ELR (cell line): ENCODE results near the gene GFRA3.

Experiments used
- DNase-seq: peaks from one replicate; pipeline ENCODE4 v3.0.0-alpha.2; 2015; ENCODE audit warnings: low read depth

Gene GFRA3

GRCh38 chr5:138246822-138247221 lies 27.6 kb downstream of the GFRA3 start:
- no peak for DNase-seq

GRCh38 chr5:138246334-138246733 lies 28.1 kb downstream of the GFRA3 start:
- no peak for DNase-seq

DNA sequence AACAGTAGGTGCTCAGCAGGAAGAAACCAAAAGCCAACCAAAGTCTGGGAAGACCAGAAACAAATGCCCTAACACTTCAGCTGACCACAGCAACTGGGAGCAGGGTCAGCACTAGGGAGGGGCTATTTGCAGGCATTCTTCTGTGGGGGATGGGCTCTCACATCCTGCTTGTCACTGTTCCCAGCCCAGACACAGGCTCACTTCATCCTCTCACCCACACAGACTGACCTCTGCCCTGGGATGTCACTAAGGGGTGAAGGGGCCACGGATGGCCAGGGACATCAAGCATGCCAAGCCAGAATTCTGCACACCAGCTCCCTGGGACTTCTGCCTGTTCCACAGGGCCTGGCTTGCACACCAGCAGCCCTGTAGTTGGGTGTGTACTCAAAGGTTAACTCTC lies 28.7 kb downstream of the GFRA3 start:
- no peak for DNase-seq

GRCh38 chr5:138243794-138244193 lies 30.6 kb downstream of the GFRA3 start:
- no peak for DNase-seq

DNA sequence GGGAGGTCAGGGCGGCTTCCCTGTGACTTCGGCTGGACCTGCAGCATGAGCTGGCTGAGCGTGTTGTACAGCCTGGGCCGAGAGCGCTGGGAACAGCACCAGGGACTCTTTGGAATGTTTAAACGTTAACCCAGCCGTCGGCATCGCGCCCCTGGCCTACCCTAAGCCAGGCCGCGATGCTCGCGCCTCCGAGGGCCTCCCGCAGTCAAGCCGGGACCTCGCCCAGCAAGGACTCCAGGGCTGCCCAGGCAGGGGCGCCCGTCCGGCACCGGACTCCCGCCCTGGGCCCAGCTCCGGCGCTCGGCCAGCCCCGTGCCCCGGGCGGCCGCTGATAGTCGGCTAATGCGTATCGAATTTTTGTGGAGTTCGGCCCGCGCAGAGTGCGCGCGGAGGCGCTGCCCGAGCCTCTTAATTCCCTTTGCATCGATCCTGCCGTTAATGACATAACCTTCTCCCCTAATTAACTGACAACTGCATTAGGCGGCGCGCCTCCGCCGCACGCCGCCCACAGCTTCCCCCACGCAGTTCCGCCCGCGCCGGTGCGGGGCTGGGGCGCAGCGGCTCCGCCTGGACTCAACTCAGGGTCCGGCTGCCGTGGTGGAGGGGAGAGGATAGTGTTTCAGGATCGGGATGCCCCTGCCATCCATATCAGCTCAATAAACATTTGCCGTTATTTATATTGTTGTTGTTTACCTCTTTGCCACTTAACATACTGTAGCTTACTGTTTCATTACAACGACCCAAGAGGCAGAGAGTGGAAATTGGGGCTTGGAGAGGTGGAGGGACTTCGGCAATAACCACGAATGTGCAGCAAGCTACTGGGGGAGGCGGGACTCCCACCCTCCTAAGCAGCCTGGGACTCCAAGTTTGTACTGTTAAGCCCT lies 32.5 kb downstream of the GFRA3 start:
- DNase-seq, result peak; percentile 42

DNA sequence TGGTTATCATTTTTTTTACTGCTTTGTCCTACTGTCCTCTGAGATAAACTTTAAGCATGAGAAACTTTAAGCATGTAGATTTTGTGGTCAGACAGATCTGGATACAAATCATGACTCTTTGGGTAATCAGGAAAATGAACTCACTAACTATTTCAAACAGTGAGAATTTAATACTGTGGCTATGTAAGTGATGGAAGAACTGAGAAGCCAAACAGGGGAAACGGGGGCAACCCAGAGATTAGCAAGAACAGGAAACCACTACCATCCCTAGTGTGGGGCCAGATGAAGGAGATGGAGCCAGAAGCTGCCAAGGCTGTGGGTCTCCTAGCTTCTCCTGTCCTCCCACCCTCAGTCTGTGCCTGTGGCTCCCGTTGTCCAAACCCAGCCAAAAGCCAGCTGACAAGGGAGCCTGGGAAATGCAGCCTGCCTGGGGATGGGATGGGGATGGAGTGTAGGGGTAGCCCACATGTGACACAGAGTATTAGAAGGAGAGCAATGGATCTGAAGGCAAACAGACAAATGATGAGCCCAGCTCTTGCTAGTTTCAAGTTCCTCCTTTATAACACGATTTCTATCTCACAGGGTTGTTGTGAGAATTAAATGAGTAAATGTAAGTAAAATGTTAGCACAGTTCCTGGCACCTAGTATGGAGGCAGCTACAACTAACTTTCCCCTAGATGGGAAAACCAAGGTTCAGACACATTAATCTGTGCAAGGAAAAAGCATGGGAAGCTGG lies 33.6 kb downstream of the GFRA3 start:
- no peak for DNase-seq

DNA sequence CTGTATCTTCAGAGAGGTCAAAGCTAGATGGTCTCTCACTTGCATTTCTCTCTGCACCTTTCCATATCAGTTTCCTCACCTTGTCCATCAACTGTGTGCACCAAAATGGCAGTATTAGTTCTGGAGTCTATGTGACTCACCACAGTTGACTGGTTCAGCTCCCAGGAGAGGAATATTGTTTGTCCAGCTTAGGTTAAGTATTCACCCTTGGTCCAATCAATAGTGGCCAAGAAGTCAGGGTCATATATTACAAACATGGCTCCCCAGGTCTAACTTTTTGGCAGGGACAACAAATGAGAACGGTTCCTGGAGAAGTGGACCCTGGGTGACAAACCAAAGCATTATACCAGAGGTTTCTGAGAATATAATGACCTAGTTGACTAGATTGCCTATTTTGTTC lies 36.4 kb downstream of the GFRA3 start:
- no peak for DNase-seq

GRCh38 chr5:138234651-138235050 lies 39.8 kb downstream of the GFRA3 start:
- DNase-seq, result no peak

DNA sequence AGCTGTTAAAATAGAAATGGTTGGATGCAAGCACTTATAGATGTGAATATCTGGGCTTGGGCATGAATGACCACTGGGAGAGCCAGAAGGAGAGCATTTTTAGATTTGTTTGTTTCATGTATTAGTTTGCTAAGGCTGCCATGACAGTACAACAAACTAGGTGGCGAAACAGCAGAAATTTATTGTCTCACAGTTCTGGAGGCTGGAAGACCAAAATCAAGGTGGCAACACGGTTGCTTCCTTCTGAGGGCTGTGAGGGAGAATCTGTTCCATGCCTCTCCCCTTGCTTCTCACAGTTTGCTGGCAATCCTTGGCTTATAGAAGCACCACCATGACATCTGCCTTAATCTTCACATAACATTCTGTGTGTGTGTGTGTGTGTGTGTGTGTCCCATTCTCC lies 41.1 kb downstream of the GFRA3 start:
- no peak for DNase-seq

DNA sequence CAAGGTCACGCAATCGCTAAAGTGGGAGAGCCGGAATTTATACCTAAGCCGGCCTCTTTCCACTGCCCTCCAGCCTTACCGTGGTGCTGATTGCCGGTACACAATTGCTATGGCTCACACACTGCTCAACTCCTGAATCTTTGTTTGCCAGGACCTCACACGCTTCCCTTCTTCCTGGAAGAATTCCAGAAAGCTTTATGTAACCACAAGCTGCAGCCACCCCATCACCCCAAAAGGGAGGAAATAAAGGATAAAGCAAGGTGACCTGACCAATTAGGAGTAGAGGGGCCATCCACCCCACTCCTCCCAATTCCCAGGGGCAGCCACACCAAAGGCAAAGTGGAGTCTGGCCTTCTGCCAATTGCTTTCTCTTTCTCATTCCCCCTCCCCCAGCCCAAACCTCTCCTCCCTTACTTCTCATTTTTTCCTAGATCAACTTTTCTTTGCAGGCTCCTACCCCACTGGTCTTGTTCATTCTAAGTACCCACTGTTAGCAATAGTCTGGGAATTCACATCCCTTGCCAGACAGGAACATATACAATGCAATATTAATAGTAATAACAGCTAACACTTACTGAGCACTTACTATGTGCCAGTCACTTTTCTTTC lies 43.3 kb downstream of the GFRA3 start:
- peak; percentile 19 for DNase-seq

GRCh38 chr5:138230261-138230660 lies 44.2 kb downstream of the GFRA3 start:
- peak; percentile 36 for DNase-seq

GRCh38 chr5:138229387-138229786 lies 45.0 kb downstream of the GFRA3 start:
- DNase-seq, result no peak

DNA sequence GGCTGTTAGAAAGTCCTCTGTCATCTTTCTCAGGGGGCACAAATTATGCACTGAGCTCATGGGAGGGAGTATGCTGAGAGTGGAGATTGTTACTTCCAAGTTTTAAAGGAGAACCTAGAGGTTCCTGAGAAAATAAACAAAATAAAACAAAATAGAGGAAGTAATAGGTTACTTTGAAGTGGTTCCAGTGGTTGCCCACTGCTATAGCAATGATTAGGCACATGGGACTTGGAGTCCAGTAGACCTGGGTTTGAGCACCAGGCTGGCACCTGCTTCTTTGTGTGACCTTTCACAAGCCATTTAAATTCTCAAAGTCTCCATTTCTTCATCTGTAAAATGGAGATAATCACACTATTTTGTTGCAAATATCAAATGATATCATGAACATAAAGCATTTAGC lies 47.5 kb downstream of the GFRA3 start:
- DNase-seq, result no peak

DNA sequence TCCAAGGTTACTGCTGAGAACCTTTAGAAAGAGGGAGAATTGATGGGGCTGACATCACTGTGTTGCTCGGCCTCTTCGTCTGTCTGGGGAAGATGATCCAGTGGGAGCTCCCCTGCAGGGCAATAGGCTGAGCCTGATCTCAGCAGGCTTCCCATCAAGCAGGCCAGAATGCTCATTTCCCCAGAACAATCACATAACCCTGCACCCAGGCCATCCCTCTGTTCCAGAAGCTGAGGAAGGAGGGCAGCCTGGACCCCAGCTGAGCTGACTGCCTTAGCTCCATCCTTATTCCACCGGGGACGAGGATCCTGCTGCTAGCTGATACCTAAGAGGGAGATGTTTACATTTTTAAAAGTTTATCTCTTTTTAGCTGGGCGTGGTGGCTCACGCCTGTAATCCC lies 49.7 kb downstream of the GFRA3 start:
- no peak for DNase-seq

GRCh38 chr5:138223532-138223931 lies 50.9 kb downstream of the GFRA3 start:
- no peak for DNase-seq

- DNase-seq, result no peak
Measured at GRCh38 chr5:138216799-138217198, 57.6 kb downstream of the GFRA3 start.

GRCh38 chr5:138213161-138214029 lies 61.0 kb downstream of the GFRA3 start, which contains the start of gene CDC23:
Gene CDC23 (minus strand): TSS chr5:138213323. CDS start chr5:138213312, 11 bp downstream.
- peak; percentile 99 for DNase-seq

- peak; percentile 41 for DNase-seq
Measured at GRCh38 chr5:138212828-138213160, 61.6 kb downstream of the GFRA3 start.

- DNase-seq, result no peak
Measured at GRCh38 chr5:138210985-138211384, 63.4 kb downstream of the GFRA3 start.
